Measurements from ENCODE around the gene IFNA6. TPM values are rescaled to one million over a fixed set of nuclear protein-coding genes. Genes with fewer than 3 reads are reported as not detected.

IFNA6 gene
- total RNA-seq, 1 experiment from 2014 or later, result not detected

- ATAC-seq, result no peak
- intact Hi-C loops (cut with micrococcal nuclease), result no loop called here
- RAD21 ChIA-PET (ENCODE audit: low non-redundant PET in 1 of 2, low total read pairs in 2 of 2, uncharacterized antibody in 2 of 2, unreplicated experiment in 2 of 2), result no interaction called here
These were observed 34.5 kb upstream of the IFNA6 start, which contains the start of gene IFNA2 for GRCh38 chr9:21385131-21385670. Gene IFNA2 (minus strand): TSS chr9:21385398. CDS start chr9:21385329, 69 bp downstream.

GRCh38 chr9:21383627-21384026 lies 32.9 kb upstream of the IFNA6 start:
- no peaks in the 10 kb centered on the region for H3K36me3 ChIP-seq (ENCODE audit: control insufficient read depth in 1 of 2, insufficient read depth in 2 of 2, low read length in 2 of 2)
- no peak overlapping the region for H2AFZ ChIP-seq (ENCODE audit: low read depth, low read length, poor library complexity, severe bottlenecking)
- no peaks in the 10 kb centered on the region for H4K20me1 ChIP-seq (ENCODE audit: insufficient read depth)
- CTCF ChIA-PET, result no interaction called here
- TF ChIP-seq ATF3 (IDR thresholded peaks at IDR 0.05) (no peak), MAX (IDR thresholded peaks at IDR 0.05) (no peak)
- no peaks in the 10 kb centered on the region for H3K9me3 ChIP-seq (ENCODE audit: control insufficient read depth in 1 of 2, insufficient read depth in 1 of 2, low read depth in 1 of 2, low read length in 2 of 2)
- RAD21 ChIA-PET (ENCODE audit: low non-redundant PET in 1 of 2, low total read pairs in 2 of 2, uncharacterized antibody in 2 of 2, unreplicated experiment in 2 of 2), result no interaction called here
- no peaks in the 10 kb centered on the region for H3K27me3 ChIP-seq (ENCODE audit: insufficient read depth, low read length)
- no peak overlapping the region for H3K27ac ChIP-seq (ENCODE audit: low read depth, low read length)
- no TSS peak for BruUV-seq (replicated peaks)
- no peak overlapping the region for H3K4me3 ChIP-seq (replicated peaks in 1 of 2; ENCODE audit: low read depth in 1 of 2, low read length in 2 of 2)
- no peak for ATAC-seq
- no peaks in the 10 kb centered on the region for H3K79me2 ChIP-seq (ENCODE audit: insufficient read depth, low read length)
- no peak overlapping the region for H3K4me2 ChIP-seq (ENCODE audit: low read length)
- intact Hi-C loops (cut with micrococcal nuclease), result no loop called here
- H3K9ac ChIP-seq (ENCODE audit: low read length), result no peak overlapping the region
- H3K4me1 ChIP-seq (ENCODE audit: control insufficient read depth in 1 of 2, insufficient read depth in 2 of 2, low read length in 2 of 2), result no peaks in the 10 kb centered on the region
- H3K9me2 ChIP-seq (ENCODE audit: insufficient read depth), result no peaks in the 10 kb centered on the region
- POLR2A ChIA-PET, result no interaction called here
- no peak for DNase-seq (ENCODE audit: low read depth, low spot score)

More at GRCh38 chr9:21385131-21385670, 34.5 kb upstream of the IFNA6 start, which contains the start of gene IFNA2:
- no TSS peak for BruUV-seq (replicated peaks)
- Histone ChIP-seq H3K4me3 (replicated peaks in 1 of 2; ENCODE audit: low read depth in 1 of 2, low read length in 2 of 2) (no peak within 1 kb of the TSS), H3K4me1 (ENCODE audit: control insufficient read depth in 1 of 2, insufficient read depth in 2 of 2, low read length in 2 of 2) (no peaks in the 10 kb centered on the region), H3K27me3 (ENCODE audit: insufficient read depth, low read length) (no peaks in the 10 kb centered on the region), H3K36me3 (ENCODE audit: control insufficient read depth in 1 of 2, insufficient read depth in 2 of 2, low read length in 2 of 2) (no peaks in the 10 kb centered on the region), H3K9me3 (ENCODE audit: control insufficient read depth in 1 of 2, insufficient read depth in 1 of 2, low read depth in 1 of 2, low read length in 2 of 2) (no peaks in the 10 kb centered on the region), H3K27ac (ENCODE audit: low read depth, low read length) (no peak within 1 kb of the TSS), H2AFZ (ENCODE audit: low read depth, low read length, poor library complexity, severe bottlenecking) (no peak within 1 kb of the TSS), H4K20me1 (ENCODE audit: insufficient read depth) (no peaks in the 10 kb centered on the region), H3K4me2 (ENCODE audit: low read length) (no peak within 1 kb of the TSS), H3K9ac (ENCODE audit: low read length) (no peak within 1 kb of the TSS), H3K79me2 (ENCODE audit: insufficient read depth, low read length) (no peaks in the 10 kb centered on the region), H3K9me2 (ENCODE audit: insufficient read depth) (no peaks in the 10 kb centered on the region)
- ChIA-PET CTCF (interaction anchor here (1.4 kb wide), 1 partner anchor 11 kb away, joined by 4 read pairs; no protein-coding TSS in a partner anchor), POLR2A (no interaction called here)
- no peak for DNase-seq (ENCODE audit: low read depth, low spot score)
- no peak for TF ChIP-seq ELF1 (IDR thresholded peaks at IDR 0.05; ENCODE audit: borderline replicate concordance, low read depth)
- no peak for TF ChIP-seq JUND (IDR thresholded peaks at IDR 0.05)
- TF ChIP-seq SIN3A (IDR thresholded peaks at IDR 0.05; ENCODE audit: low read depth), result no peak
